ENCODE measurements around the gene SNCB.

DNA sequence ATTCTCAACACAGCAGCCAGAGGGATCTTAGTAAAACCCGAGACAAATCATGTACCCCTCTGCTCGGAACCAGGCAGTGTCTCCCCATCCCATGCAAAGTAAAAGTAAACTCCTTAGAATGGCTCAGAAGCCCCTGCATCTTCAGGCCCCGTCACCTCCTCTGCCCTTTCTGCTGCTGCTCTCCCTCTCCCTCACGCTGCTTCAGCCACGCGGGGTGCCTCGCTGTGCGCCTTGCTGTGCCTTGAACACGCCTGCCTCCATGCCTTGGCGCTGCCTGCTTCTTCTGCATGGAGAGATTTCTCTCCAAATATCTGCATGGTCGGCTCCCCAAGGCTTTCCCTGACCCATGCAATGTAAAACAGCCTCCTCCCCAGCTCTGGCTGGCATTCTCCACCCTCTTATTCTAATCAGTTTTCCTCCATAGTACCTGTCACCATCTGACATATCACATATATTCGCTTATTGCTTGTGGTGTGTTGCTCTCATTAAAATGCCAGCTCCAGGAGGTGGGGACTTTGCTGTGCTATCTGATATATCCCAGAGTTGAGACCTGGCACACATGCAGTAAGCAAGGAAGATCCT lies 28.3 kb downstream of the SNCB start:
- TF ChIP-seq SP1 (IDR thresholded peaks at IDR 0.05; ENCODE audit: low read depth) (no peak), EZH2 (IDR thresholded peaks at IDR 0.05) (no peak), EZH2phosphoT487 (IDR thresholded peaks at IDR 0.05; ENCODE audit: borderline replicate concordance) (no peak), POLR2AphosphoS5 (IDR thresholded peaks at IDR 0.05; ENCODE audit: low read depth, low read length) (no peak), POLR2A (IDR thresholded peaks at IDR 0.05; ENCODE audit: borderline replicate concordance, extremely low read depth, insufficient read depth, insufficient read length) (no peak), ZFX (IDR thresholded peaks at IDR 0.05) (no peak), CBX3 (IDR thresholded peaks at IDR 0.05; ENCODE audit: low read depth) (no peak), FOSL1 (IDR thresholded peaks at IDR 0.05; ENCODE audit: low read depth) (no peak)
- TF ChIP-seq, protein P1, sequence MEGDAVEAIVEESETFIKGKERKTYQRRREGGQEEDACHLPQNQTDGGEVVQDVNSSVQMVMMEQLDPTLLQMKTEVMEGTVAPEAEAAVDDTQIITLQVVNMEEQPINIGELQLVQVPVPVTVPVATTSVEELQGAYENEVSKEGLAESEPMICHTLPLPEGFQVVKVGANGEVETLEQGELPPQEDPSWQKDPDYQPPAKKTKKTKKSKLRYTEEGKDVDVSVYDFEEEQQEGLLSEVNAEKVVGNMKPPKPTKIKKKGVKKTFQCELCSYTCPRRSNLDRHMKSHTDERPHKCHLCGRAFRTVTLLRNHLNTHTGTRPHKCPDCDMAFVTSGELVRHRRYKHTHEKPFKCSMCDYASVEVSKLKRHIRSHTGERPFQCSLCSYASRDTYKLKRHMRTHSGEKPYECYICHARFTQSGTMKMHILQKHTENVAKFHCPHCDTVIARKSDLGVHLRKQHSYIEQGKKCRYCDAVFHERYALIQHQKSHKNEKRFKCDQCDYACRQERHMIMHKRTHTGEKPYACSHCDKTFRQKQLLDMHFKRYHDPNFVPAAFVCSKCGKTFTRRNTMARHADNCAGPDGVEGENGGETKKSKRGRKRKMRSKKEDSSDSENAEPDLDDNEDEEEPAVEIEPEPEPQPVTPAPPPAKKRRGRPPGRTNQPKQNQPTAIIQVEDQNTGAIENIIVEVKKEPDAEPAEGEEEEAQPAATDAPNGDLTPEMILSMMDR (IDR thresholded peaks at IDR 0.05 in 2 of 3, conservative IDR thresholded peaks at IDR 0.05 in 1 of 3; ENCODE audit: borderline replicate concordance in 1 of 3, insufficient read depth in 1 of 3, low read depth in 2 of 3, low read length in 2 of 3), result no peak
- TF ChIP-seq, protein P2, sequence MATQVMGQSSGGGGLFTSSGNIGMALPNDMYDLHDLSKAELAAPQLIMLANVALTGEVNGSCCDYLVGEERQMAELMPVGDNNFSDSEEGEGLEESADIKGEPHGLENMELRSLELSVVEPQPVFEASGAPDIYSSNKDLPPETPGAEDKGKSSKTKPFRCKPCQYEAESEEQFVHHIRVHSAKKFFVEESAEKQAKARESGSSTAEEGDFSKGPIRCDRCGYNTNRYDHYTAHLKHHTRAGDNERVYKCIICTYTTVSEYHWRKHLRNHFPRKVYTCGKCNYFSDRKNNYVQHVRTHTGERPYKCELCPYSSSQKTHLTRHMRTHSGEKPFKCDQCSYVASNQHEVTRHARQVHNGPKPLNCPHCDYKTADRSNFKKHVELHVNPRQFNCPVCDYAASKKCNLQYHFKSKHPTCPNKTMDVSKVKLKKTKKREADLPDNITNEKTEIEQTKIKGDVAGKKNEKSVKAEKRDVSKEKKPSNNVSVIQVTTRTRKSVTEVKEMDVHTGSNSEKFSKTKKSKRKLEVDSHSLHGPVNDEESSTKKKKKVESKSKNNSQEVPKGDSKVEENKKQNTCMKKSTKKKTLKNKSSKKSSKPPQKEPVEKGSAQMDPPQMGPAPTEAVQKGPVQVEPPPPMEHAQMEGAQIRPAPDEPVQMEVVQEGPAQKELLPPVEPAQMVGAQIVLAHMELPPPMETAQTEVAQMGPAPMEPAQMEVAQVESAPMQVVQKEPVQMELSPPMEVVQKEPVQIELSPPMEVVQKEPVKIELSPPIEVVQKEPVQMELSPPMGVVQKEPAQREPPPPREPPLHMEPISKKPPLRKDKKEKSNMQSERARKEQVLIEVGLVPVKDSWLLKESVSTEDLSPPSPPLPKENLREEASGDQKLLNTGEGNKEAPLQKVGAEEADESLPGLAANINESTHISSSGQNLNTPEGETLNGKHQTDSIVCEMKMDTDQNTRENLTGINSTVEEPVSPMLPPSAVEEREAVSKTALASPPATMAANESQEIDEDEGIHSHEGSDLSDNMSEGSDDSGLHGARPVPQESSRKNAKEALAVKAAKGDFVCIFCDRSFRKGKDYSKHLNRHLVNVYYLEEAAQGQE (IDR thresholded peaks at IDR 0.05; ENCODE audit: low read depth), result no peak
- TF ChIP-seq, protein P3, sequence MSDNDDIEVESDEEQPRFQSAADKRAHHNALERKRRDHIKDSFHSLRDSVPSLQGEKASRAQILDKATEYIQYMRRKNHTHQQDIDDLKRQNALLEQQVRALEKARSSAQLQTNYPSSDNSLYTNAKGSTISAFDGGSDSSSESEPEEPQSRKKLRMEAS (IDR thresholded peaks at IDR 0.05), result no peak

Measured in HCT116 (cell line).